ENCODE results near the gene PRKG1.

The PRKG1 gene

DNA sequence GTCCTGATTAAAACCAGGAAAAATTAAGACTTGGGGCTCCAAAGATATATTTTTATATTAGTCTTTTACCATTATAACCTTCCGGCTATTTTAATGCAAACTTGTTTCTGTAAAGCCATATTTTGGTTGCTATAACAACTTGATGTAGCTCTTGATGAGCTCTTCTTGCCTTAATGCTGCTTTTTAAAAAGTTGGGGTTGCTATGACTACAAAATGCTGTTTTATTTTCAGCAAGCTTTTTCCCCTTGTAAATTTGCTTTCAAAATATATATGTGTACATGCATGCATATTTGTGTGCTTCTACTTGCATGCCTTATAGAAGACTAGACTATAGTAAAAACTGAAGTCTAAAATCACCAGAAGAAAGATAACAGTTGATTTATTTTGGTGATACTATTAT is 525.4 kb downstream of the PRKG1 start:
- no peak for DNase-seq (ENCODE audit: low read depth in 2 of 2)

DNA sequence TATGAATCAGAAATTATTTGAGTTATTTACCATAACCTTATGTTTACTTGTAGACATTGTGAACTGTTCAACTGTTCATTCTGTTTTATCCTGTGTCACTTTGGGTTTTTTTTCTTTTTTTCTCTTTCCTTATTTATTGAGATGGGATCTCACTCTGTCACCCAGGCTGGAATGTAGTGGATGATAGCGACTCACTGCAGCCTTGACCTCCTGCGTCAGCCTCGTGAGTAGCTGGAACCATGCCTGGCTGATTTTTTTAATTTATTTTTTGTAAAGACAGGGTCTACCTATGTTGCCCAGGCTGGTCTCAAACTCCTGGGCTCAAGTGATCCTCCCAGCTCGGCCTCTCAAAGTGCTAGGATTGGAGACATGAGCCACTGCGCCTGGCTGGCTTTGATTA is 528.0 kb downstream of the PRKG1 start:
- no peak for DNase-seq (ENCODE audit: low read depth in 2 of 2)

DNA sequence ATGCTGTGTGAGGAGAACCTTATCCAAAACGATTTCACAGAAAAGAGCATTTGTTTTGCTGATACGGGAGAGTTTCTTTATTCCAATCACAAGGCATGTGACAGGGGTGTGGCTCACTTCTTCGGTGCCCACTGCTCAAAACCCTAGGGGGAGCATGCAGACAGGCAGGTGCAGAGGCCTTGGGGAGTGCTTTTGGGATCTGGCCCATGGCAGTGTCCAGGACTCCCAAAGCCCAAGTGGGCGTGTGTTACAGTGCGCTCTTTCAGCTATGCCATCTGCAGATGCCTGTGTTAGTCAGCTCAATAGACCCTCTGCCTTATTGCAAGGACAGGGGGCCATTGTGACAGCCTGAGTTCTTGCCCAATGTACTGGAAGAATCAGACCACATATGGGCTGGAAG is 530.3 kb downstream of the PRKG1 start:
- no peak for DNase-seq (ENCODE audit: low read depth in 2 of 2)

DNA sequence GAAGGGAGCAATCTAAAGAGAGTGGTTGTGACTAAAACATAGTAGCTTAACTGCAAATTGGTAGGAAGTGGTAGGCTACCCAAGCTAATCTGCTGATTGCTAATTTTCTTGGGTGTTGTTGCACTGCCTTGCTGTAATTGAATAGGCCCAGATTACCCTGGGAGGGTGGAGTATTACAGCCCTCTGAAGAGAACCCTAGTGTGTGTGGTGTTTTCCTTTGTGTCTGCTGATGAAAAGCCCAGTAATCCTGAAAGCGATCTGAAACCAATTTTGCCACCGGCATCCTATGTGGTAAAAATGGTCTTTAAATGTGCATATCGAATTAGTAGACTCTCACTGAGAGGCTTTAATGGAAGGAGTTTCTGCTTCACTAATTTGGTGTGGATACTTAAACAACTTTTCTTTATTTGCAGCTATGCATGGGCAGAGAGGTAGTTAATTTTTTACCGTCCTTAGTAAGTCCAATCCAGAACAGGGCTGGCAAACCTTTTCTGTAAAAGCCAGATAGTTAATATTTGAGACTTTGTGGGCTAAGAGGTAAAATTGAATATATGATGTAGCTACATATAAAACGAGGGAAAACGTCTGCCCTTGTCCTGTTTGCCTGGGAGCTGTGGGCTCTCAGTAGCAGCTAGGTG is 532.7 kb downstream of the PRKG1 start:
- no peak for DNase-seq (ENCODE audit: low read depth in 2 of 2)

DNA sequence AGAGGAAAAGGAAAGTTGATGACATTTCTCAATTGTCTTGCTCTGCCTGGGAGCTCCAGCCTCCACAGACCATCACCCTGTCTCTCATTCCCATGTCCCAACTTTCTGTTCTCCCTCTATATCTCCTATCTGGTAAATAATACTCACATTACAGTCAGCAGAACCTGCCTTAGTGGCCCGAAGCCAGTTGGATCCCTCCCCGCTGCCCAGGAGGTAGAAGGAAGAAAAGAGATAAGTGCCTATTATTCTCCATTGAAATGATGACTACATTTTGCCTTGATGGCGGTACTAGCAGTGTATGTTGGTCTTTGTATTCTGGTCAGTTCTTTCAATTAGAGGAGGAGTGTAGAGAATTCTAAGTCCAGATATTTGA is 533.2 kb downstream of the PRKG1 start:
- DNase-seq (ENCODE audit: low read depth in 2 of 2) = no peak

DNA sequence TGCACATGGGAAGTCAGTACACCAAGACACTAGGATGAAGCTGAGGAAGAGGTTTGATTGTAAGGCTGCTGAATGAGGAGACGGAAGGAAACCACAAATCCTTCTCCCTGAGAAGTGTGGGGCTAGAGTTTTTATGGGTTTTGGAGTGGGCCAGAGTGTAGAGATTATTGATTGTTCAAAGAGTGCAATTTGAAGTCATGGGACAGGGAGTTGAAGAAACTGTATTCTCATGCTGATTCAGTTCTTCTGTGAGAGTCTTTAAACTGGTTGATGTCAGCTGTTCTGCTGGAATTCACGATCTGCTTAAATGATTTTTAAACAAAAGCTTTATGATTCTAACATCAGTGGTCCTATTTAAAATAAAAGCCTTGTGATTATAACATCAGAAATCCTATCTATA is 533.9 kb downstream of the PRKG1 start:
- DNase-seq (ENCODE audit: low read depth in 2 of 2) = no peak

DNA sequence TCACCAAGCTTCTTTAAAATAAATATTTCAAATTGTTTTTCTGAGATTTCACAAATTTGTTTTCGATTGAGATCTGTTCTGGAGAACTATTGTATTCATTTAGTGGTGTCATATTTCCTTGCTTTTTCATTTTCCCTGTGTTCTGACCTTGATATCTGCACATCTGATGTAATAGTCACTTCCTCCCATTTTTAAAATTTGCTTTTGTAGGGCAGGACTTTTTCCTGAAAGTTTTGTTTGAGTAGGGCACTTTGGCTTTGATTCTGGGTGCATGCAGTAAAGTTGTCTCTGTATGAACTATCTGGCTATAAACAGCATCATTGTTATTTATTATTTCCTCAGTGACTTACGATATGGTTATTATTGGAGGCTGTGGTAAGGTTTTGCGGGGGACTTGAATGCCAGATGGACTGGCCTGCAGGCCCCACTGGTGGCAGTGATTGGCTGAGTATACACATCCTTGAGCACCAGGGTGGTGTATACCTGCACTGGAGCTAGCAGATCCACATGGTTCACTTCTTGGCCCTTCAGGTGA is 541.5 kb downstream of the PRKG1 start:
- no peak for DNase-seq (ENCODE audit: low read depth in 2 of 2)

DNA sequence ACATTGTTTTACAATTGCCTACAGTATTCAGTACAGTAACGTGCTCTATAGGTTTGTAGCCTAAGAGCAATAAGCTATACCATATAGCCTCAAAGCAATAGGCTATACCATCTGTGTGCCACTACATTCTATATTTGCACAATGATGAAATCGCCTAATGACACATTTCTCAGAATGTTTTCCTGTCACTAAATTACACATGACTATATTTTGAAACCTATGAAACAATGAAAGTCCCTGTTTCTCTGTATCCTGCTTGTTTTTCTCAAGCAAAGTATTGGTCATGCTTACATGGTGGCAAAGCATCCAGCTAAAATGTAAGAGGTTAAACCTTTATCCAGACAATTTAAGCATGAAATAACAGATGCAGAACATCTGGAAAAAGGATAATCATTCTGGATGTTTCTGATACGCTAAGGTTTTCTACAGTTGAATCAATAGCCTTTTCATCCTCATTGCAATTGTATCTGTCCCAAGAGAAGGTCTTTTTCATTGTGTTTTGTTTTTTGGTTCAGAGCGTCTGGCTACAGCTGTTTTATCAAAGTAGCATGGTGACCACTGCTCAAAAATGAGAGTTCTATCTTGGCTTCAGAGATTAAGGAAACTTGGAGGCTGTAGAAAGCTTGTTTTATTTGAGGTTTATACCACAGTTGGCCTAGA is 543.4 kb downstream of the PRKG1 start:
- no peak for DNase-seq (ENCODE audit: low read depth in 2 of 2)

DNA sequence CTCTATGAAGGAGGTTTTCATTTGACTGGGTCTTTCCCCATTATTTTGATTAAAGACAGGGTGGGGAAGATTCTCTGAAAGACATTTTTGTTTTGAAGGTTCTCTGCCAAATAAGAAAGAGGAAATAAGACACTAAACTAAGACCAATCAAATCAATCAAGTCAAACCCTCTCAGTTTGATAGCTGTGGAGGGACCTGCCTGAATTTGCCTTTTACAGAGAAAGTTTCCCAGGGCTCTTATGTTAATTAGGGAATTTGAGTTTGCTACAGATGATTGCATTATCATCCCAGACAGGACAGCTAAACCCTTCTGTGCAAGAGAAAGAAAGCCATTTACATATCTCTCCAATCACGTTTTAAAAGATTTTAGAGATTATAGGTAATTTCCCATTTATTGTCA is 545.1 kb downstream of the PRKG1 start:
- DNase-seq (ENCODE audit: low read depth in 2 of 2) = no peak

DNA sequence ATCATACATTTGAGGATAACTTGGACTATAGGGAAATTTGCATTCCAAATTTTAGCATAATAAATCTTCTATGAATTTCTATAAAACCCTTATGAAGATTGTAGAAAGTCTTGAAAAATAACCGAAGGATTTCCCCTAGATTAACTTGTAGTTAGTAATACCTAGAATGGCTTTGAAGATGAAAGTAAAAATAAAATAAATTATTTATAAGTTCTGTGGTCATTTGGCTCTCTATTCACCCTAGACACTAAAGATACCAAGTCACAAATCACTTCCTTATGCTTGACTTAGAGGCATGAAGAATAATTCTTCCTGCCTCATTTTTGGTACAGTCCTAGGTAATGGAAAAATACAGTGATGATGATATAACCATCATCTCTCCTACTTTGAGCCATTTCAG is 545.8 kb downstream of the PRKG1 start:
- no peak for DNase-seq (ENCODE audit: low read depth in 2 of 2)

DNA sequence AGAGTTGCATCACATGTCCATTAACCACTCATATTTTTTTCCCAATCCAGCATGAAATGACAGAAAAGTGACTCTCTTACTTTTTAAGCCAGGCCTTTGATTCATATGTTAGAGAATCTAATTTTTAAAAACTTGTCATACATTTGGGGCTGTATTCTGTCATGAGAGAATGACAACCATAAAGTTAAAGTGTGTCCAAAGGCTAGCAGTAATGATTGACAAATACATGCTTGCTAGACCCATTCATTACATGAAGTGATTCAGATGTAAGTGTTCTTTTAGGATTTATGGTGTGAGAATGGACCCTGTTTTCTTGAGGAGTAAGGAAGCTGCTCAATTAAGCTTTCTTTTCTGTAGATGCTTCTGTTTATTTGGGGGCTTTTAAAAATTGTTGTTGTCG is 549.7 kb downstream of the PRKG1 start:
- DNase-seq (ENCODE audit: low read depth in 2 of 2) = no peak

DNA sequence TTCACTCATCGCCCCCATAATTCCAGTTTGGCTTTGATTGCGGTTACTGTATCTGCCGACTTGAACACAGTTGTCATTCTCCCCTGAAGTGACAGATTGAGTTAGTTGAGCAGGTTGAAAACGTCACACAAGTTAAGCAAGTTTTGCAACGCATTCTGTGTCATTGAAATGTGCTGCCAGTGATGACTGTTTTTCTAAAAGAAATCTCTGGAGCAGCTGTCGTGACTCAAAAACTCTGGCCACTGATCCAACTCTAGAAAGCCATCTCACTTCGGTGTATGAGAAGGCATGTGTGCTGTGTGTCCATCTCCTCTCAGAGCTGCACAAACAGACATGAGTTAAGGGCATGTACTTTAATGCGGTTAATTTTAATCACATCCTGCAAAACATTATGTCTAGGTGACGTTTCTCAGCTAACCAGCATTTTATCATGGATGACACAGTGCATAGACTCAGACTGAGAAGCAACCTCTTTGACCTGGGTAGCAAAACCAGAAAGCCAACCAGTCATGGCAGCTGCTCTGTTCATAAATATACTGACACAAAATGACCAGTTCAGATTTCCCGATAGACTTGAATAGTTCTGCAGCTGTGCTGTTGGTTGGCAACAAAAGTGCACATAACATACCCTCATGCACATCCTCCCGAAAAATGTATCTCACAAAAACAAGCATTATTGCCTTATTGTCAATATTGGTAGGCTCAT is 555.8 kb downstream of the PRKG1 start:
- DNase-seq (ENCODE audit: low read depth in 2 of 2) = no peak

DNA sequence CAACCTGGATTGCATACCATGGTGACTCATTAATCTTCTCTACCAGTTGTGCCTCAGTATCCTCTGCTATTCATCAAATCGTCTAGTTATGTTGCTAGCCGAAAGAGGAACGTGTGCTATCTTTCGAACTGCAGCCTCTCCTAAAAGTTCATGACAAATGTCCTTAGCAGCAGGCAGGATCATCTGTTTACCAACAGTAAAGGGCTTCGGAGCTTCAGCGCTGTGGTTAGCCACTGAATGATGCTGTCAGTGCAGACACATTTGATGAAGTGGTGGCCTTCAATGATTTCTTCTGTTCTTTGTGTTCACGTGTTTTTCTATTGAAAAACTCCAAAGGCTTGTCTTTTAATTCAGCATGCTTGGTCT is 556.3 kb downstream of the PRKG1 start:
- DNase-seq (ENCODE audit: low read depth in 2 of 2) = no peak

DNA sequence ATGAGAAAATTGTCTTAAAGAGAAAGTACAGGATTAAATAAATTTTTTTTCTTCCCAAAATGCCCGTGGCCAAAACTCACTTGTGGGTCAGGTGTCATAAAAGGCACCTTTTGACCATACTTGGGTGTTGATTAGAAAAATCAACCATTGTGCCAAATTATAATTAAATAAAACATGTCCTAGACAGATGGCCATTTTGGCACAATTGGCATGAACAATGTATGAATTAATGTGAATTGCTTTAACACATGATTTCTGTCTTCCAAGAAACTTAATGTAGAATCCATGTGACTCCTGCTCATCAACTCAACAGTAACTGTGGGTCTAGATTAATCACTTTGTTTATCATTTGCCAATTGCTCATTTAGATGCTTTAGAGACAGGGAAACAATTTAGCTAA is 561.1 kb downstream of the PRKG1 start:
- DNase-seq (ENCODE audit: low read depth in 2 of 2) = no peak

DNA sequence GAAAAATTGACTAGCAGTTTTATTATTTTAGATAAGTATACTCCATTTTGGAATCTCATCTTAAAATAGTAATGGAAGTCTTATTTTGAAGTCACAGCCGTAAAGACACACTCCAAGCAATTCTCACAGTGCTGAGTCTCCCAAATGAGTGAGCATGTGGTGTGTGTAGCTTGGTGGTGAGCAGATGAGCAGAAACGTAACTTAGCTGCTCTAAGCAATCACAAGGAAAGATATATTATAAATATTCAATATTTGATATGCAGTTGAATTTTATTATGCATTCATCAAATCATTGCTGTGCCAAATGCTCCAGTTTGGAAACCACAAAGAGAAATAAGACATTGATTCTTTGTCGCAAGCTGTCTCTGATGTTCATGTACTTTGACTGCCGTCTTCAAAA is 563.9 kb downstream of the PRKG1 start:
- DNase-seq (ENCODE audit: low read depth in 2 of 2) = no peak

DNA sequence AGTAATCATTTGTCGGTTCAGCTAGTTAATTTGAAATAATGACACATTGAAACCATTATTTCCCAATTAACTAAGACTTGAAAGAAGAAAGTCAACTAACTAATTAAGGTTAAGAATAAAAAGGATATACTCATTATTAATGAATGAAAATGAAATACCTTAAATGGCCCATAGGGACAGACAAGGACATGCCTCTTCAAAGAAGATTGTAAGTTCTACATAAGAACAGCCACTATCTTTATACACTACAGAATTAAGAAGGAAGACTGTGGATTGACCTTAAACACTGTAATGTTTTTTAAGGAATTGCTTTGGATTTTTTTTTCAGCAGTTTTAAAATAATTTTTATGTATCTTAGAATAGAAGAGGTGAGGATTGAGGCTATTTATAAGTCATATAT is 564.5 kb downstream of the PRKG1 start:
- no peak for DNase-seq (ENCODE audit: low read depth in 2 of 2)

DNA sequence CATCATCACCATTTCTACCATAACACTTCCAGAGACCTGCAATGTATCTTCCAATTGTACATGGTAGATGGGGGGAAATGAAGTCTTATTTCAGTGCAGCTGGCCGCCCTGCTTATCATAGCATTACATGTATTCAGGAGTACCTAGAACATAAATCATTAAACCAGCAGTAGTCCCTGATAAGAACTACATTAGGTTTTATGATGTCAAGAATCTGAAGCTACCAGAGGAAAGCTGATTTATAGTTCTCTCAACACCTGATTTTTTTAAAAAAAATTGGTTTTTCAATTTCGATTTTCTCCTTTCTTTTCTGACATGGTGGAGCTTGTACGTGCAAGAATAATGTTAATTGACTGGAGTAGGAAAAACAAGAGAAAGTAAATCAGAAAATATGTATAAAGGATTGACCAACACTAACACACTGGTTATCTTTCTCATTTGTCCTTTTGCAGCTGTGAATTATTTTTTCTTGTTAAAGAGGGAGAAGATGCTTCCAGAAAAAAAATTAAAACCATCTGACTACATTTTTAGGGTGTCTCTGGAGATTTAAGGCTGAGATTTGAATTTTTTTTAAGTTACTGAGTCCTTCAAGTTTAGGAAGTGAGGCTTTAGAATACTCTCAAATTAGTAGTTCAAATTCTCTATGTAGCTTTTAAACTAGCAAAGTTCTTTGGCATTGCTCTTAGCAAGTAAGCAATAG is 566.0 kb downstream of the PRKG1 start:
- DNase-seq (ENCODE audit: low read depth in 2 of 2) = no peak

DNA sequence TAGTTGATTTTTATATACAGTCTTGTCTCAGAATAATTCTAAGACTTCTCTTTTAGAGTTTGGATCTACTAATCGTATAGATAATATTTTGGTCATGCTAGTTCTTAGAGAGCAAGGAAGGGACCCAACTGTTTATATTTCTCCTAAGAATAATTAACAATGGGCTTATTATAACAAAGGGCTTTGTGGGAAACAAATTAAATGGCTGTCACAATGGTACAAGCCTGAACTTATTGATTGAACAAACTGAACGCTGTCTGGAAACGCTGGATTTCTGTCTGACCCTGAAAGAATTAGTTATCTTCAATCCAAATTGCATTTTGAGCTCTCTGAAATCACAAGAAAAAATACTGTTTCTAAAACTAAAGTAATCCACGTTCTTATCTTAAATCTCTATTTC is 568.3 kb downstream of the PRKG1 start:
- DNase-seq (ENCODE audit: low read depth in 2 of 2) = no peak

DNA sequence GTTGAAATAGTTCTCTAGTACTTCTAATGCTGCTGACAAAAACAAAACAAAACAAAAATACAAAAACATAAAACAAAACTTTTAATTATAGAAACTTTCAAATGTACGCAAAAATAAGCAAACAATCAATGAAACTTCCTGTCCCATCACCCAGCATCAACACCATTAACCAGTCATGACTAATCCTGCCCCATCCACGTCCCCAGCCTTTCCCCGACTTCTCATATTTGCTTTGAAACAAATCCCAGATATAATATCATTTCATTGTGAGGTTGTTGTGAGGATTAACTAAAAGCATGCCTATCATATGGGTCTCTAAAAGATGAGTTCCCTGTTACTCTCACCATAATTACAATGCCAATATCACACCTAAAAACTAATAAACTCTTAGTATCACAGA is 569.4 kb downstream of the PRKG1 start:
- DNase-seq (ENCODE audit: low read depth in 2 of 2) = no peak

DNA sequence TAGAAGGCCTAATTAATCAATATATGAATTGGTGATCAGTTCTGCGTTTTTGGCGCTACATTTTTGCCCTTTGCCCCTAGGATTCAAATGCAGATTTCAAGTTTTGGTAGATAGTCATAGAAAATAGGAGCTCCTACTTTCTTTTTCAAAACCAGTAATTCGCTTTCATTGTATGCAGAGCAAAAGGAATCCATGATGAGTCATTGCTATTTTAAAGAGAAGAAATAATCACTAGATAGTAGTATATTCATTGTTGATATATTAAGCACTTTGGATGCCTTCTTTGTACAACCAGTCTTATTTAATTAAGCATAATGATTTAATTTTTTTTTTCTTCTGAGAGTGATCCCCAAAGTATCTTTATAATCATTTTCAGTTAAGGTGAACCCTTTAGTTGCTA is 574.8 kb downstream of the PRKG1 start:
- no peak for DNase-seq (ENCODE audit: low read depth in 2 of 2)

DNA sequence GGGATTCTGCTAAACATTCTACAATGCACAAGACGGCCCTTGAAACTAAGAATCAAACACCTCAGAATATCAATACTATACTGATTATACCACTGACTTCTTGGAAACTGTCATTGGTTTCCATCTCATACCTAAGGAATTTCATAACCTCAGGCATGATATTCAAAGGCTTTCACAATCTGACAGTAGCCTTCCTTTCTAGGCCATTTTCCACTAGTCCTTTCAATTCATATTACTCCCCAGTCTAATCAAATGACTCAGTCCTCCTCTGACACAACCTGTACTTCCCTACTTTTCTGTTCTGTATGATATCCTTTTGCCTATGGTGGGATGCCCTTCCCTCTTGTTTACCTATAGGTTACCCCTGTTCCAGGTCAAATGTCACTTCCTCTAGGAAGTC is 576.8 kb downstream of the PRKG1 start:
- no peak for DNase-seq (ENCODE audit: low read depth in 2 of 2)

DNA sequence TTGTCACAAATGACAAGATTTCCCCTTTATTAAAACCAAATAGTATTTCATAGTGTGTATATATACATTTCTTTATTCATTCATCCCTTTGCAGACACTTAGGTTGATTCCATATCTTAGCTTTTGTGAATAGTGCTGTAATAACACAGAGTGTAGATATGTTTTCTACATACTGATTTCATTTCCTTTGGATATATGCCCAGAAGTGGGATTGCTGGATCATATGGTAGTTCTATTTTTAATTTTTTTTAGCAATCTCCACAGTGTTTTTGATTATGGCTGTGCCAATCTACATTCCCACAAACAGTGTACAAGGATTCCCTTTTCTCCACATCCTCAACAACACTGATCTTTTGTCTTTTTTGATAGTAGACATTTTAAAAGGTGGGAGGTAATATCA is 578.7 kb downstream of the PRKG1 start:
- no peak for DNase-seq (ENCODE audit: low read depth in 2 of 2)

DNA sequence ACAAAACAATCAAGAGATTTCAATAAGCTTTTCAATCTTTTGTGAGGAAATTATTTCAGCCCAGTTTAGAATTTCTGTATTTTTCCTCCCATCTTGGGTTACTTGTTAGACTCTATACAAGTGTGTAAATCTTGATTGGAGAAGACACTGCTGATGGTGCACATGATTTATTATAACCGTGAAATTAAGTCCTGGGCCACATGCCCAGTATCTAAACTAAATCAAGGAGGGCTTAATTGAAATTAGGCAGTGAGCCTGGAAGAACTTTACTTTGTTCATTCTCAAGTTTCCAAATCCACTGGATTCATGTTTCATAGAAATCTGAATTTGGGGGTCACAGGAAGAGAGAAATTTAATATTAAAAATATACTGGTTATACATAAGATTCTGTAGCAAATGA is 580.6 kb downstream of the PRKG1 start:
- no peak for DNase-seq (ENCODE audit: low read depth in 2 of 2)

Measured in stimulated activated CD4-positive, alpha-beta T cell treated with anti-CD3 and anti-CD28 coated beads, Interleukin-15, amount 100 ng/mL, for 48 hours (primary cell).